GM18502 (cell line): ENCODE results near the gene GRID1.
"Not testable (repeated sequence)": the region's sequence is repeated elsewhere in the genome, so short reads cannot be mapped to it uniquely, and the experiment has no call there.

Source experiments
- ATAC-seq: cut with Tn5 transposase; IDR thresholded peaks from one replicate; pipeline ENCODE4 v1.9.1; 2021; ENCODE audit warnings: mild to moderate bottlenecking; ENCODE audit not compliant: unreplicated experiment, poor library complexity

Gene GRID1

DNA sequence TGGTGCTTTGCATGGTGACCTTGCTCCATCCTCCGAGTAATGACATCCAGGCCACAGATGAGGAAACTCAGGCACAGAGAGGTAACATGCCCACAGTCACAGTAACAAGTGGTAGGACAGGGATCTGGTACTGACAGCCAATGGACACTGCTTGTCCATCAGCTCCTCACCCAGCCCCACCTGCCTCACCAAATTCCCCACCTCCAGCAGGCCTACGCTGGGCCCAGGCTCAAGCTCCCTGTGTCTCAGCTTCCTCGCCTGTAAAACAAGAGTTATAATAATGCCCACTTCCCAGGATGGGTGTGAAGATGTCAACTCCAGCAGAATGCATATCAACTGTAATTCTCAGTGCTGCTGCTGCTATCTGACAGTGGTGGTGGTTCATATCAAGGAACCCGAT lies 123.8 kb downstream of the GRID1 start:
- ATAC-seq, result no peak

DNA sequence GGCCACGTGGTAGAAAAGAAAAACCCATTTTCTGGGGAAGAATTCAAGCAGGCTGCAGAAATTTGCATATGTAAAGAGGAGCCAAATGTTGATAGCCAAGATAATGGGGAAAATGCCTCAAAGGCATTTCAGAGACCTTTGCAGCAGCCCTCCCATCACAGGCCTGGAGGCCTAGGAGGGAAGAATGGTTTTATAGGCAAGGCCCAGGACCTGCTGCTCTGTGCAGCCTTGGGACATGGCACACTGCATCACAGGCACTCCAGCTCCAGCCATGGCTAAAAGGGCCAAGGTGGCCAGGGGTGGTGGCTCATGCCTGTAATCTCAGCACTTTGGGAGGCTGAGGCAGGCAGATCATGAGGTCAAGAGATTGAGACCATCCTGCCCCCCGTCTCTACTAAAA lies 128.5 kb downstream of the GRID1 start:
- ATAC-seq, result not testable (repeated sequence)

DNA sequence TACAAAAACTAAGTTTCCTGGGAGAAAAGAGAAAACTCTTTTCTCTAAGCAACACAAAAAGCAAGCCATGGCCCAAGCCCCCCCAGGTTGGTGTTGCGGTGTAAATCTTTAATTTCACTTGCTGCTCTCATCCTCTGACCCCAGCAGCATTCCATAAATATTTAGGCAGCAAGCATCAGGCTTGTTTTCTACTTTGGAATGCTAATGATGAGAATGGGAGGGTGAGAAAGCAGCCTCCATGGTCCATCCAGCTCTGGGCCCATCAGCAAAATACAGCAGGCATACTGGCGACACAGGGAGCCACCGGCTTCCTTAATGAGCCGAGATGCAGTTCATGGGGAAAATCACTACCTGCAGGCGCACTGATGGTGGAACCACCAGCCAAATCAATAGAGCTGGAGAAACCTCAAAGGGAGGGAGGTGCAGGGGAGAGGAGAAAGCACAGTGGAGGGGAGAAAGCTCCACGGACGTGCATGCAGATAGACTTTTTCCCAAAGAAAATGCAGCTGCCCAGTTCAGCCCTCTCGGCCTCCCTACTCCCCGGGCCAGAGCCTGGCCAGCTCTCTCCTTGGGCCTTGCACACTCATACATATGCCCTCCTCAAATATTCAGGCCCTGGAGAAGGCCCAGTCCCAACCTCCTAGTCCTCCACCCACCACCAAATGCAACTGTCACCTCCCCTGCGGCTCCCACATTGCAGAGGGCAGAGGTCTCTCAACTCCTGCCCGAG lies 131.9 kb downstream of the GRID1 start:
- ATAC-seq, result no peak

DNA sequence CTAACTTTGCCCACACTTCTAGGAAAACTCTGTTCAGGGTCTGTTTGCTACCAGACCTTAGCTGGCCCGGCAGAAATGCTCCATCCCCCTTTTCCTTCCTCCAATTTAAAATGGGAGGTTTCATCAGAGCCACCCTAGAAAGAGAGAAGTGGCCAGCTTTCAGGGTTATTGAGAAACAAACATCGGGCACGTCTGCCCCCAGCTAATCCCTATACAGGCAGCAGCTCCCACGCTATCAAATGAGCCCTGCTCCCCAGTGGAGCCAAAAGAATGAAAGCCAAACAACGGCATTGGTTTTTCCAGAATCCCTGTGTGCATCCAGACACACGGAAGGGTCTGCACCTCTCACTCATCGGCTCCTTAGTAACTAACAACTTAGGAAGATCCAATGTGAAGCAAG lies 132.5 kb downstream of the GRID1 start:
- ATAC-seq, result no peak

DNA sequence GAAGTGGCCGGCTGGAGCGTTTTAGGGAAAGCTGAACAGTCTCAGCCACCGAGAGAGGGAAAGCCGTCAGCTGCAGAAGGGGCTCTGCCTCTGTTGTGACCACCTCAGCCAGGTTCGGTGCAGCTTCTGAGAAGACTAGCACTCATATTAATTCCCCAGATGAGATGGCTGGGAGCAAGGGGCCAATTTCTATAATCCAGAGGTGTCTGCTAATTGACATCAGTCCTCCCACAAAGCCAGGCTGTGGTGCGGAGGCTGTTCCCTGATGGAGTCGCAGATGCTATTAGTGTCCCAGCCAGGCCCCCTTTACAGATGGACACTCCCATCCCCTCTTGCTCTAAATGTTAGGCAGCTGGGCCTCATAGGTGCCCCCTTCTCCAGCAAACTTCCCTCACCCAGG lies 133.5 kb downstream of the GRID1 start:
- ATAC-seq, result no peak

DNA sequence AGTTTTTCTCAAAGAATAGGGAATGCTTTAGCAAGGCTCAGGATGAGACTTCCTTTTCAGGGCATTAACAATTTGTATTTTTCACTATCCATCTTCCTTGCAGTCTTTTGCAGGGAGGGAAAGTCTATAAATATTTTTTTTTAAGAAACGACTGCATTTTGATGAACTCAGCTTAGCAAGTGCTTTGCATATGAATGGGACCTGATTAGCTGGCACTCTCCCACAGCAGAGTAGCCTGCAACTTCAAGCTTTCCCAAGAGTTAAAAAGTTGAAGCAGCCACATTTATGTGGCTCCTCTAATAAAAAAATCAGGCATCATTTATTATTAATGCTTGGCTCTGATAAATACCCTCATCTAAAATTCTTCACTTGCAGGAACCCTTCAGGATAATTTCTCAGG lies 134.0 kb downstream of the GRID1 start:
- no peak for ATAC-seq

DNA sequence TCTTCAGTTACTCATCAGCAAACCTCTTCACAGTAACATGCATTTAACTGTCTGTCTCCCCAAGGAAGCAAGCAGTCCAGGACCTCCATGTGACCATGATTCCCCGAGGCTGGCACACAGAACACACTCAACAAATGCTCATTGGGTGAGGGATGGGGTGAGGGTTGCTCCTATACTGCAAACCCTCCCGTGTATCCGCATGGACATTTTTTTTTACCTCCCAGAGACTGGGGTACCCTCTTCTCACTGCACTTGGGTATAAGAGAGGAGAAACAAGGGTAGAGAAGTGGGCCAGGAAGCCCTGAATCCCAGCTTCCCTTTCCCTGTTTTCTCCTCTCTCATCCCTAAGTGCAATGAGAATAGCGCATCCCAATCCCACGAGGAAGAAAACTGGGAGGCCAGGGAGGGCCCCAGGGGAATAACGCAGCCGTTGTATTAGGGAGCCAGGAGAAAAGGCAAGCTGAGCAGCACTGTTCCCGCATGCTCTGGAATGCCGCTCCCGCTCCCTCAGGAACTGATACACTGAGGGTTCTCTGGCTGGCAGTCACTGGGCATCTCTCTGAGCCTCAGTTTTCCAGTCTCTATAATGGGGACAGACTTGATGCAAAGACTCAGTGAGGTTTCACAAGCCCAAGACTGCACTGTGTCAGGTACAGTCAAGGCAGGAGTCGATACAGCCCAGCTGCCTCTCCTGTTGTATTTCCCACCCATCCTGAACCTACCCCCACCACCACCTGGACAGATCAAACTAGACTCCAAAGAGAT lies 134.6 kb downstream of the GRID1 start:
- no peak for ATAC-seq

DNA sequence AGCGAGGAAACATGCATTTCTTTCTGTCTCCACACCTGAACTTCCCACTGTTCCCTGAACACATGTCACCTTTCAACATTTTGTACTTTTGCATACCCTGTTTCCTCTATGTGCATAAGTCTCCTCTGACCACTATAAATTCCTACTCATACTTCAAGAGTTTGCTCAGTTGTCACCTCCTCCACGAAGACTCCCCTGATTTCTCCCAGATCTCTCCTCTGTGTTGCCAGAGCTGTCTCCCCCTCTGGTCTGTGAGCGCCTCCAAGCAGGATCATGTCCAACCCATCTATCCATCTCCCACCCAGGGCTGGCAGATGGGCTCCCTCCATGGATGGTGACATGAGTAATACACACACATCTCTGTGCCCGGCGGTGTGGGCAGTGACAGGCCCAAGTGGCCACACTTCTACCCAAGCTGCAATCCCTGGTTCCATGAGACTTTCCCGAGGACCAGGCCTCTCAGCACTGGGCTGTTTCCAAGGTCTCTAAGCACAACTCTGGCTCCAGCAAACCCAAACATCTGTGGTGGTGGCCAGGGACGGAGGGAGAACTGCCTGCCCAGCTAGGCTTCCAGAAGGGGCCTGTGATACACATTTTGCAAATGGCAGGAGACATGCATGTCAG lies 135.9 kb downstream of the GRID1 start:
- no peak for ATAC-seq

DNA sequence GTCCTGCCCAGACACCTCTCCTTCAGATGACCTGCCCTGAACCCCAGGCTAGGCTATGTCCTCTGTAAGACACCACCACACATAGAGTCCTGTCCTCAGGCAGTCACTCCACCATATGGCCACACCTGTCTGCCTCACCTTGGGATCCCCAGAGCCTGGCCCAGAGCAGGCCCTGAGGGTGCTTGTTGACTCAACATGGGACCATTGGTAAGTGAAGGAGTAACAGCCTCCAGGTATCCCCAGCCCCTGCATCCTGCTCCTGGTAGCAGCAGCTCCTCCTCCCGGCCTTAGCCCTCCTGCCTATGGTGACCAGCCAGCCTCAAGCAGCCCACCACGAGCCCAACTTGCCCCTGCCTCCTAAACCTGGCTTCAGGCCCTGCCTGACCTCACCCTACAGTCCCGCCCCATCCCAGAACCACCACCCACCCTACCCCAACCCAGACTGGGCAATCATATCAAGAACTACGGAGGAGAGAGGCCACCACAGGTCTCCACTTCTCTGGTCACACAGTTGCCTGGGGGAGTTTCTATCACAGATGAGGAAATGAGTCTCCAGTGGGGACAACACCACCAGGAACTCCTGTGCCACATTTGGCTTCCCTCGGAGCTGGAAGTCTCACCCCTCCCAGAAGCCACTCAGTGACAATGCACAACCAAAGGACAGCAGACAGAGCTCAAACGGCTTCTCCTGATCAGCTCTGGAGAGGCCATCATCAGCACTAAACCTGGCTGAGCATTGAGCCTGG lies 136.6 kb downstream of the GRID1 start:
- ATAC-seq, result no peak

DNA sequence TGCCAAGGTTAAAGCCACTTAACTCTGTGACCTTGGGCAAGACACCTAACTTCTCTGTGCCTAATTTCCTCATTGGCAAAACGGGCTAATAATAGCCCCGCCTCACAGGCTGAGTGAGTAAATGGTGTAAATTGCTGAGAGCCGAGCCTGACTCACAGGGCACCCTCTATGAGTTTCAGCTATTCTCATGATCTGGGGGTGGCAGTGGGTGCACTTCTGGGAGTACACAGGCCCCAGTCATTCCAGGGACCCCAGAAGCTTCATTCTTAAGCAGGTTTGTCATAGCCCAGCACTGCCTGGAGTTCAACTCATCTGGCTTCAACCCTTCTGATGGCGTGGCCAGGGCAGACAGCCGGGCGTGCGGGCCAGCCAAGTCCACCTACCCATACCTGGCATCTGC lies 137.2 kb downstream of the GRID1 start:
- no peak for ATAC-seq

DNA sequence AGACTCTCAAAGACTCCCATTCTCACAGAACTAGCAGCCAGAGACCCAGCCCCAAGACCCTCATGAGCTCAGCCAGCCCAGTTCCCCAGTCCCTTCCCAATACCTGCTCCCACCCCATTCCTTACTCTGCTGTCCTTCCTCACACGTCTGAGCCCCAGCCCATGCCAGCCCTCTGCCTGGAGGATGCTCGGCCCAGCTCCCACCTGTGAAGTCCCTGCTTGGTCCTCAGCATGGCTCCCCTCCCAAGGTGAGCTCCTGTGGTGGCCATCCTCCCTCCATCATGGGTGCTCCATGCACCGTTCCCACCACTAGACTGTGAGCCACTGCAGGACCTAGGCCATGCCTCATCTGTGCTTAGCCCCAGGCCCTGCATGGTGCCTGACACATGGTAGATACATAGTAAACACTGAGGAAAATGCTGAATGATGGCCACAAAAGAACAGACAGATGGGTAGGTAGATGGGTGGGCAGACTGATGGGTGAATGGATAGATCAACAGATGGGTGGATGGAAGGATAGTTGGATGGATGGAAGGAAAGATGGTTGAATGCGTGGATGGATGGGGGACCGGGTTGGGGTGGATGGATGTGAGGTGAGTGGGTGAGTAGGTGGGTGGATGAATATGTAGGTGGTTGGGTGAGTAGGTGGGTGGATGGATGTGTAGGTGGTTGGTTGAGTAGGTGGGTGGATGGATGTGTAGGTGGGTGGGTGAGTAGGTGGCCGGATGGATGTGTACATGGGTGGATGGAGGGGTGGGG lies 138.9 kb downstream of the GRID1 start:
- no peak for ATAC-seq

DNA sequence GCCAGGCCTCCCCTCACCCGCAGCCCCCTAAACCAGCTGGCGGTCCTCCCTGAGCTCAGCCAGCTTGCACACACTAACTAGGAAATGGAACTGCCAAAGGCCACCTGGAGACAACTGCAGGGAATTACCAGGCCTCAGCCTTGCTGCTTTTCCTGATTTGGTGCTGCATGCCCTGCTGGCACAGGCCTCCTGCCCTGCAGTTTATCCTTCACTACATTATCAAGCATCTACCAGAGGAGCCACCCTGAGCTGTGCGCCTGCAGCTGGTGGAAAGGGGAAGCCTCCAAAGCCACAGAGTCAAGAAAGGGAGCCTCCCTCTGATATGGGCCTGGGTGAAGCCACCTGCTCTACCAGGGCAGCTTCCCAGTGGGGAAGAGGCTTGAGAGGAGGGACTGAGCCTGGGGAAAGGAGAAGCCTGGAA lies 139.8 kb downstream of the GRID1 start:
- ATAC-seq, result no peak

DNA sequence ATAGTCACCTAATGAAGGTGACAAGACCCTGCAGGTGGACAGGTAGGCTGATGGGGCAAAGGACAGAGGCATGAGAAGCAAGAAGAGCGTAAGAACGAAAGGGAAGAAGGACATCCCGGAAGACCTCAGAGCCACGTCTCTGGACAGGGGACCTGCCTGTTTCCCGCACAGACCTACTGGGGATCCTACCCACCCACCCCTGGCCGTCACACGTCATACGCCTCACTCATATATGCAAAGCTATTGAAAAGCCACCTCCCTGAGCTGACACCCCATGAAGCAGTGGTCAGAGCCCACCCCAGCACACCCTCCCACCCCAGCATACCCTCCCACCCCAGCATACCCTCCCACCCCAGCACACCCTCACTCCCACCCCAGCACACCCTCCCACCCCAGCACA lies 140.6 kb downstream of the GRID1 start:
- ATAC-seq, result no peak

DNA sequence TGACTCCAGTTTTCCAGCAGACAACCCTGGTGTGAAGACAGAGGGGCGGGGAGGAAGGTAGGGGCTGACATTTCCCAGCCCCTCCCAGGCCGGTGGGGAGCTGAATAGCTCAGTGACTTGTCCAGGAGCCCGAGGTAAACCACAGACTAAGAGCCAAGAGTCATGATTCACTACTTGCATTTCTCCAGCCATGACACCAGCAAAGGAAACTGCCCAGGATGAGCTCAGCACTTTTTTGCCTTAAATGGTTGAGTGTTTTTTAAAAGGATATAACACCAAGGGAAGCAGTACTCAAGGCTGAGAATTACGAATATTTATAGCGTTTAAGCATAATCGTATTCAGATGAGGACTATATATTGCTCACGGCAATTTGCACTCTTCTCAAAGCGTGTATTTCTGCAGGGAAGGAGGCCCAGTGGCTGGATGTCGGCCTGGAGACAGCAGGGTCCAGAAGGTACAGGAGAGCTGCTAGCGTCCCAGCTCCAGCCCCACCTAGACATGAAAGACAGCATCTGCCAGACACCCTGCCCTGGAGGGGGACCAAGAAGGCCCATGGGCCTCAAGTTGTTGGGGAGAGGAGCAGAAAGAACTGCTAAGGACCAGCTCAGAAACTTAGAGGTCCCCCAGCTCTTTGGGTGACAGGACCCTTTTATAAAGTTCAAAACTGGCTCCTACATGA lies 141.4 kb downstream of the GRID1 start:
- ATAC-seq, result peak; percentile 31

DNA sequence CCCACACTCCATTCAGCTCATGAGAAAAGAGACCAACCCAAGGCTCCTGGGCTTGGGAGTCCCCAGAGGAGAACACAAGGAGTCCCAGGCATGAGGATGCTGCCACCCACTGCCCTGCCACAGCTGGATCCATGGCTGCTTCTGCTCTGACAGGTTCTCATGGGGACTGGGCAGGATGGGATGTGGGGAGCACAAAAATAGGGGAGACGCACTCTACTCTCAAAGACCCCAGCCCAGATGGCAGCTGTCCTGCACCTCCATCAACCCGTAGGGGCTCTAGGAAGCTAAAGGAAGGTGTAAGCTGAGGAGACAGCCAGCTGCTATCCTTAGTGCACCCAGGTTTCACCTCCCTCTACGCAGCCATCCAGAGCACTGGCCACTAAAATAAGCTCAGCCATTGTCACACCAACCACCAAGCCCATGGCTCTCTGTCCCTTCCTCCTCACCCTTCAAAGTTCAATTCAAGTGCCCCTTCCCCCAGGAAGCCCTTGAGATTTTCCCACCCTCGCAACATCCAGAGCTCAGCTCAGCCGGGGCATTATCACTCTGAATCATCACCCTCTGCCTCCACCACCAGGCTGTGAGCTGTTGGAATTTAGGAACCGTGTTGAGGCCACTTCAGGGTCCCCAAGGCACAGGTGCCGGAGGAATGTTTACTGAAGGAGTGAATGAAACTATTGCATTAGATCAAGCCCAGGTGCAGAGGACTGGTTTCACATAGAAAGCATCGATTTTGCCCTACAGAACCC lies 142.1 kb downstream of the GRID1 start:
- ATAC-seq, result peak; percentile 85

DNA sequence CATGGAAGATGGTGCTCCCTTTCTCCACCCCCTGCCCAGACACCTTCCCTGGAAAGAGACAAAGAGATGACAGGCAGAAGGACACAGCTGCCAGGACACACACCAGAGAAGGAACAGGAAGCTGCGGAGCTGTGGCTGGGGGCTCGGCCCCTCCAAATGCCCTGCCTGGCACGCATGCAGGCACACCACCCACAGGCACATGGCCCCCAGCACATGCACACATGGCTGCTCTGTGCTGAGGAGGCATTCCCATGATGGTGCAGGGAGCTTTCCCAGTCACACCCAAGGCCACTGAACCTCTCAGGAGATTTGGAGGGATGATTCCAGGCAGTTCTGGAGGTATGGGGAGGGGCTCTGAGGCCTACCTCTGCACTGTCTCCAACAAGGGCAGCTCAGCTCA lies 143.3 kb downstream of the GRID1 start:
- ATAC-seq, result no peak

DNA sequence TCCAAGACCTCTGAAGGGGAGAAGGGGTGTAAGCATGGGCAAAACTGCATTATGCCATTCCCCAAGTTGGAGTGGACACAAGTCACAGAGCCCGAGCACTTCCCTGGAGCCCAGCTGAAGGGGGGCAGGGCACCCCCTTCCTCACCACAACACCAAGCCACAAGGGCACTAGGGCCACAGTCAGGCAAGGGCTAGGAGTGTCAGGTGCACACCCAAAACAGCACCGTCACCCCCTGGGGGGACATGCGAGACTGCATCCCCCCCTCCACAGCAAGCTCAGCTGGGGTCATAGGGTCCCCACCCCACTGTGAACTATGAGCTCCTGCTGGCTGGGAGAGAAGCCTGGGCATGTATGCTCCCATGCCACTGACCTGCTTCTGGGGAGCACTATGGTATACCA lies 143.9 kb downstream of the GRID1 start:
- ATAC-seq, result no peak

DNA sequence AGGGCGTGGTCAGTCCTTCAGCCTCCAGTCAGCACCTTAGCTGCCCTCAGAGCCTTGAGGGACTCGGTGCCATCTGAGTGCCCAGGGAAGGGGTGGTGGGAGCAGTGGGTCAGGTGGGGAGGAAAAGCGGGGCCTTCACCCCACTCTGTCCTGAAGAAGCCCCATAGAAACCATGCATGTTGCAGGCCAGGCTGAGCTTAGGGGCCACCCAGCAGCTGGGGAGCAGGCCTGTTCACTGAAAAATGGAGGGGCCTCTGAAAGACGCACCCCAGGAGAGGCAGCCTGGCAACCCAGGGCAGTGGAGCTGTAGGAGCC lies 144.3 kb downstream of the GRID1 start:
- ATAC-seq, result no peak
